GM12878 (cell line): ENCODE data around the gene VEGFD. TPM values are rescaled to one million over a fixed set of nuclear protein-coding genes. Genes with fewer than 3 reads are reported as not detected.

Source experiments
- ATAC-seq: fragments of 200-7000 bp; cut with Tn5 transposase; 3 replicates; pipeline ENCODE4 v1.9.1; 2020; ENCODE audit warnings: mild to moderate bottlenecking, moderate library complexity
- BruUV-seq: library from RNA; stranded (reverse); fragments of 400-500 nt; replicated peaks from 2 replicates; lab custom pipeline; 2021; lab: Mats Ljungman, UMichigan
- CTCF ChIA-PET: fragments of 300-600 bp; sonication (Branson Sonifier 250); formaldehyde crosslinking; extraction: SDS; loops from one replicate; lab custom pipeline; 2021; ENCODE audit warnings: inconsistent platforms; lab: Yijun Ruan, JAX
- POLR2A ChIA-PET: fragments of 350-600 bp; formaldehyde crosslinking; extraction: SDS; loops from one replicate; lab custom pipeline; 2021; ENCODE audit warnings: inconsistent platforms; lab: Charles Lee
- RAD21 ChIA-PET: fragments of 300-600 bp; sonication (Branson Sonifier 250); formaldehyde crosslinking; loops from one replicate; lab custom pipeline; 2023; ENCODE audit warnings: antibody characterized with exemption; ENCODE audit not compliant: unreplicated experiment; lab: Charles Lee
- SMC1A ChIA-PET: fragments of 300-600 bp; sonication (Branson Sonifier 250); formaldehyde crosslinking; loops from one replicate; lab custom pipeline; 2023; ENCODE audit not compliant: unreplicated experiment, uncharacterized antibody; lab: Charles Lee
- DNase-seq: peaks from one replicate; pipeline ENCODE4 v3.0.0-alpha.2; 2011; ENCODE audit warnings: low read depth, low spot score
- FAIRE-seq: peaks from 3 replicates; lab custom pipeline; 2011; peaks lifted over from hg19 to GRCh38; lab: Jason Lieb, UNC
- H2AFZ ChIP-seq: 2 replicates; pipeline ENCODE4 v1.6.0; 2011; ENCODE audit warnings: low read depth, low read length, control low read depth; ENCODE audit not compliant: control insufficient read depth
- H3K27ac ChIP-seq: 2 replicates; pipeline ENCODE4 v1.5.1; 2011; ENCODE audit warnings: control low read depth; ENCODE audit not compliant: control insufficient read depth, insufficient read depth
- H3K27me3 ChIP-seq, 2 experiments: replicated peaks in 1 of 2; 2 replicates each; pipeline versions ENCODE4 v1.6.0 to v1.6.1; 2011; ENCODE audit warnings: low read length in 1 of 2; ENCODE audit not compliant: control insufficient read depth in 2 of 2, insufficient read depth in 2 of 2
- H3K36me3 ChIP-seq, 2 experiments: 2 replicates each; pipeline ENCODE4 v1.5.1; 2011; ENCODE audit warnings: low read length in 1 of 2; ENCODE audit not compliant: control insufficient read depth in 2 of 2, insufficient read depth in 2 of 2
- H3K4me1 ChIP-seq: 2 replicates; pipeline ENCODE4 v1.6.1; 2011; ENCODE audit warnings: mild to moderate bottlenecking, low read length, moderate library complexity, mixed read lengths; ENCODE audit not compliant: control insufficient read depth, insufficient read depth
- H3K4me2 ChIP-seq: 2 replicates; pipeline ENCODE4 v1.6.0; 2011; ENCODE audit warnings: control low read depth; ENCODE audit not compliant: control insufficient read depth, insufficient read depth
- H3K4me3 ChIP-seq: fragments of 200-600 bp; sonication (generic); 2 replicates; pipeline ENCODE4 v1.5.1; 2016
- H3K79me2 ChIP-seq: 2 replicates; pipeline ENCODE4 v1.6.0; 2011; ENCODE audit warnings: low read length; ENCODE audit not compliant: control insufficient read depth, insufficient read depth
- H3K9ac ChIP-seq: 2 replicates; pipeline ENCODE4 v1.8.0; 2011; ENCODE audit warnings: low read length, control low read depth, mixed read lengths; ENCODE audit not compliant: control insufficient read depth, insufficient read depth
- H3K9me3 ChIP-seq: replicated peaks from 3 replicates; pipeline ENCODE4 v1.5.1; 2011; ENCODE audit warnings: mild to moderate bottlenecking, low read length; ENCODE audit not compliant: control insufficient read depth, insufficient read depth
- H4K20me1 ChIP-seq: 2 replicates; pipeline ENCODE4 v1.6.0; 2011; ENCODE audit not compliant: control insufficient read depth, insufficient read depth
- ATF3 ChIP-seq: IDR thresholded peaks from 2 replicates; pipeline ENCODE4 v1.6.1; 2011; ENCODE audit warnings: low read depth, mild to moderate bottlenecking, low read length, moderate library complexity, borderline replicate concordance; ENCODE audit errors: extremely low read depth
- CBX5 ChIP-seq: sonication (generic); IDR thresholded peaks from 2 replicates; pipeline ENCODE4 v1.6.1; 2016; ENCODE audit warnings: low read depth, moderate library complexity, mild to moderate bottlenecking, inconsistent platforms
- CREB1 ChIP-seq: IDR thresholded peaks from 2 replicates; pipeline ENCODE4 v1.6.1; 2012; ENCODE audit warnings: low read depth, mild to moderate bottlenecking, inconsistent platforms
- E4F1 ChIP-seq: fragments of 450-650 bp; IDR thresholded peaks from 2 replicates; pipeline ENCODE4 v1.6.1; 2018; ENCODE audit warnings: borderline replicate concordance, mild to moderate bottlenecking; ENCODE audit not compliant: partially characterized antibody
- FOS ChIP-seq: IDR thresholded peaks from 3 replicates; pipeline ENCODE4 v1.6.1; 2011; ENCODE audit warnings: borderline replicate concordance; ENCODE audit not compliant: insufficient read length; ENCODE audit errors: extremely low read depth
- FOXM1 ChIP-seq: IDR thresholded peaks from 2 replicates; pipeline ENCODE4 v1.6.1; 2012; ENCODE audit warnings: low read depth, mild to moderate bottlenecking, inconsistent platforms, low read length, moderate library complexity
- IRF3 ChIP-seq: fragments of 450-650 bp; IDR thresholded peaks from 2 replicates; pipeline ENCODE4 v1.6.1; 2014; ENCODE audit warnings: mild to moderate bottlenecking
- KAT2A ChIP-seq: conservative IDR thresholded peaks from 2 replicates; pipeline ENCODE4 v1.6.1; 2011; ENCODE audit warnings: low read depth, low read length; ENCODE audit not compliant: control insufficient read depth
- POLR2AphosphoS2 ChIP-seq: IDR thresholded peaks from 2 replicates; pipeline ENCODE4 v1.6.1; 2011; ENCODE audit warnings: low read depth, mild to moderate bottlenecking, low read length, improper control_type of control experiment, moderate library complexity
- RAD51 ChIP-seq: fragments of 450-650 bp; IDR thresholded peaks from 2 replicates; pipeline ENCODE4 v1.6.1; 2016; ENCODE audit warnings: moderate library complexity, mild to moderate bottlenecking, inconsistent platforms
- SKIL ChIP-seq: fragments of 450-650 bp; IDR thresholded peaks from 2 replicates; pipeline ENCODE4 v1.6.1; 2017; ENCODE audit warnings: mild to moderate bottlenecking, low read depth, inconsistent platforms; ENCODE audit not compliant: poor library complexity, severe bottlenecking
- ZNF24 ChIP-seq: fragments of 450-650 bp; IDR thresholded peaks from 2 replicates; pipeline ENCODE4 v1.6.1; 2017; ENCODE audit warnings: antibody characterized with exemption, mild to moderate bottlenecking
- WGBS: methylation state at CpG from one replicate; pipeline ENCODE4 v1.1.6; 2016; ENCODE audit warnings: low lambda C conversion rate; ENCODE audit not compliant: insufficient replicate concordance, insufficient coverage; ENCODE audit errors: missing lambda C conversion rate; 5-methylcytosine and 5-hydroxymethylcytosine counted together
- in situ Hi-C: fragments of 300-500 bp; cut with MboI; formaldehyde crosslinking; loops from 9 replicates; pipeline ENCODE4 v1.14.3; 2018; ENCODE audit warnings: mixed read lengths
- intact Hi-C: fragments of 100-400 bp; cut with micrococcal nuclease; formaldehyde crosslinking; loops from one replicate; pipeline ENCODE4 v1.14.2; 2022; ENCODE audit not compliant: unreplicated experiment
- polyA plus RNA-seq, 11 experiments: library from polyadenylated mRNA; depleted of rRNA in 4 of 11; unstranded in 6 of 11; stranded (reverse) in 5 of 11; fragments of >200 nt; fragmentation: Nextera tagmentation in 4 of 11; fragmentation: Illumina TruSeq in 1 of 11; extraction: Ambion mirVana in 4 of 11; extraction: Trizol in 1 of 11; gene quantifications; 1 replicate in 1 of 11; 2 replicates in 10 of 11; pipeline versions ENCODE4 v1.2.1 to v1.2.3, GENCODE V29; 2011 to 2016; ENCODE audit warnings: inconsistent platforms in 2 of 11, missing spikeins in 2 of 11, low read depth in 1 of 11
- total RNA-seq, 4 experiments: library from RNA; depleted of rRNA in 3 of 4; stranded (reverse); fragments of >200 nt in 3 of 4; fragmentation: Illumina TruSeq in 1 of 4; extraction: Trizol in 1 of 4; gene quantifications; 2 replicates each; pipeline versions ENCODE4 v1.2.1 to v1.2.3, GENCODE V29; 2013 to 2021
- TF ChIP-seq, protein P1 (sequence below): IDR thresholded peaks from 2 replicates; pipeline ENCODE4 v1.6.1; 2011; ENCODE audit warnings: mild to moderate bottlenecking, low read depth, low read length, moderate library complexity; ENCODE audit not compliant: insufficient replicate concordance
- TF ChIP-seq, protein P2 (sequence below): IDR thresholded peaks from 2 replicates; pipeline ENCODE4 v1.6.1; 2012; ENCODE audit warnings: low read depth, low read length, improper control_type of control experiment

The VEGFD gene
- total and polyA plus RNA-seq, 10 of the 15 experiments (the other 5 are each of a cell fraction or from before 2014, with no cell fraction given), result 0.15 TPM; not detected in 9

GRCh38 chrX:15298780-15299179 lies 85.4 kb downstream of the VEGFD start (continued):
- TF ChIP-seq, protein P1, sequence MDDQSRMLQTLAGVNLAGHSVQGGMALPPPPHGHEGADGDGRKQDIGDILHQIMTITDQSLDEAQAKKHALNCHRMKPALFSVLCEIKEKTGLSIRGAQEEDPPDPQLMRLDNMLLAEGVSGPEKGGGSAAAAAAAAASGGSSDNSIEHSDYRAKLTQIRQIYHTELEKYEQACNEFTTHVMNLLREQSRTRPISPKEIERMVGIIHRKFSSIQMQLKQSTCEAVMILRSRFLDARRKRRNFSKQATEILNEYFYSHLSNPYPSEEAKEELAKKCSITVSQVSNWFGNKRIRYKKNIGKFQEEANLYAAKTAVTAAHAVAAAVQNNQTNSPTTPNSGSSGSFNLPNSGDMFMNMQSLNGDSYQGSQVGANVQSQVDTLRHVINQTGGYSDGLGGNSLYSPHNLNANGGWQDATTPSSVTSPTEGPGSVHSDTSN, result no peak
- TF ChIP-seq FOXM1, result no peak
- TF ChIP-seq, all 136 proteins: peak for 0

DNA sequence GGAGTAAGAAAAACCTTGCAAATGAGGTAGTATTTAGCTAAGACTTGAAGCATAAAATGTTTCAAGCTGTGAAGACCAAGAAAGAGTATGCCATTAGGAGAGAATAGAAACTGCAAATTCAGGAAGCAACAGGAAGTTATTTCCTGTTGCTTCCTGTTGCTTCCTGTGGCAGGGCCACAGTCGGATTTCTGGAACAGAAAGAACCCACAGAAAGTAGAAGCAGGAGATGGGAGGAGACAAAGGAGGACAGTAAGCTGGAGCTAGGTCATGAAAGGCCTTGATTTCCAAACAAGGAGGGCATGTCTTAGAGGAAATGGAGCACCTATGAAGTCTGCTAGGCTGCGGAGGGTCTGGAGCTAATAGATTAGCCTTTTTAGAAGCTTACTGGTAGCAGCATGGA lies 86.0 kb downstream of the VEGFD start:
- Histone ChIP-seq H4K20me1 (no peaks in the 10 kb centered on the region), H3K27ac (no peak overlapping the region), H3K4me1 (no peaks in the 10 kb centered on the region), H3K9ac (no peak overlapping the region), H3K79me2 (no peaks in the 10 kb centered on the region), H2AFZ (no peak overlapping the region), H3K27me3 (no peaks in the 10 kb centered on the region), H3K36me3 (no peaks in the 10 kb centered on the region), H3K4me3 (no peak overlapping the region), H3K9me3 (no peaks in the 10 kb centered on the region), H3K4me2 (no peak overlapping the region)
- in situ Hi-C loops (no loop called here), intact Hi-C loops (no loop called here)
- ChIA-PET POLR2A (no interaction called here), RAD21 (no interaction called here), SMC1A (no interaction called here), CTCF (interaction anchor here (0.9 to 3.8 kb wide), 4 partner anchors 13 to 169 kb away, joined by 3 to 19 read pairs (median 6); no protein-coding TSS in a partner anchor)
- WGBS, result 21% methylated on average over 2 of the region's 2 CpGs
- DNase-seq (no peak), FAIRE-seq (no peak), ATAC-seq (no peak)
- BruUV-seq, result no TSS peak
- TF ChIP-seq POLR2AphosphoS2 (no peak), KAT2A (no peak), CBX5 (no peak), ZNF24 (no peak), FOS (no peak), SKIL (no peak), CREB1 (no peak), RAD51 (no peak), E4F1 (no peak), ATF3 (no peak), IRF3 (no peak)
- TF ChIP-seq, protein P2, sequence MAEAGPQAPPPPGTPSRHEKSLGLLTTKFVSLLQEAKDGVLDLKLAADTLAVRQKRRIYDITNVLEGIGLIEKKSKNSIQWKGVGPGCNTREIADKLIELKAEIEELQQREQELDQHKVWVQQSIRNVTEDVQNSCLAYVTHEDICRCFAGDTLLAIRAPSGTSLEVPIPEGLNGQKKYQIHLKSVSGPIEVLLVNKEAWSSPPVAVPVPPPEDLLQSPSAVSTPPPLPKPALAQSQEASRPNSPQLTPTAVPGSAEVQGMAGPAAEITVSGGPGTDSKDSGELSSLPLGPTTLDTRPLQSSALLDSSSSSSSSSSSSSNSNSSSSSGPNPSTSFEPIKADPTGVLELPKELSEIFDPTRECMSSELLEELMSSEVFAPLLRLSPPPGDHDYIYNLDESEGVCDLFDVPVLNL, result no peak
